ENCODE data around the gene SFRP5.

SFRP5 gene, protein sequence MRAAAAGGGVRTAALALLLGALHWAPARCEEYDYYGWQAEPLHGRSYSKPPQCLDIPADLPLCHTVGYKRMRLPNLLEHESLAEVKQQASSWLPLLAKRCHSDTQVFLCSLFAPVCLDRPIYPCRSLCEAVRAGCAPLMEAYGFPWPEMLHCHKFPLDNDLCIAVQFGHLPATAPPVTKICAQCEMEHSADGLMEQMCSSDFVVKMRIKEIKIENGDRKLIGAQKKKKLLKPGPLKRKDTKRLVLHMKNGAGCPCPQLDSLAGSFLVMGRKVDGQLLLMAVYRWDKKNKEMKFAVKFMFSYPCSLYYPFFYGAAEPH

DNA sequence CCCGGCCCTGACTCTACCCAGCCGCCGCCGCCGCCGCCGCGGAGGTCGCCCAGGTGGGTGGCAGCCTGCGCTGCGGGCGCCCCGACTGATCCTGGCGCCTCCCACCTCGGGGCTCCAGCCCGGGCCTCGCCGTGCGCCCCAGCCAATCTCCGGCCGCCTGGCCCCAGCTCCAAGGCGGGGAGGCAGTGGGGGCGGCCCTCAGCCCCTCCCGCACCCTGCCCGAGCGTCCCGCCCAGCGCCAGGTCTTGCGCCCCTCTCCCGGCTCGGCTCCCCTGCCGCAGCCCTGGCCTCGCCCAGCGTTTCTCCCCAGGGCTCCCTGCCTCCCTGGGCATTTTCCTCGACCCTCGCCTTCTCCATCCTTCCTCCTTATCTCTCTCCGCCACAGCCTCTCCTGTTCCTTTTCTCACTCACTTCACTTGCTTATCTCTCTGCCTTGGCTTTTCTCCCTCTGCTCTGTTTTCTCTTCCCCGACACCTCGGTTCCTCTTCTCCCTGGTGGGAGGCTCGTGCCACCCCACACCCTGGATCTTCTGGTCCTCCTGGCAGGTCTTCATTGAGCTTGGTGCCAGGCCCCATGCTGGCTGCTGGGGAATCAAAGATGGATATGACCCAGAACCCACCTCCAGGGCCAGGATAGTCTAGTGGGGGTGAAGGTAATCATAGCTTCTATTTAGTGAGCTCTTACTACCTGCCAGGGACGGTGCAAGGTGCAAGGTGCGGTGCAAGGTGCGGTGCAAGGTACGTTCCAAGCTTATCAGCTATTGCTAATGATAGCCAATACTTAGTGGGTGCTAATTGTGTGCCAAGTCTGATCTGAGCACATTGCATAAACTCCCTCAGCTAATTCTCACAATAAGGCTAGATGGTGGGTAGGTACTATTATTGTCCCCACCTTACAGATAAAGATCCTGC is at the start of gene SFRP5:
Gene SFRP5 (minus strand): TSS at position 87 of the 911 bp plus-strand sequence. CDS start 166 bp downstream, outside the sequence.
- no peak for DNase-seq (ENCODE audit: low read depth)

DNA sequence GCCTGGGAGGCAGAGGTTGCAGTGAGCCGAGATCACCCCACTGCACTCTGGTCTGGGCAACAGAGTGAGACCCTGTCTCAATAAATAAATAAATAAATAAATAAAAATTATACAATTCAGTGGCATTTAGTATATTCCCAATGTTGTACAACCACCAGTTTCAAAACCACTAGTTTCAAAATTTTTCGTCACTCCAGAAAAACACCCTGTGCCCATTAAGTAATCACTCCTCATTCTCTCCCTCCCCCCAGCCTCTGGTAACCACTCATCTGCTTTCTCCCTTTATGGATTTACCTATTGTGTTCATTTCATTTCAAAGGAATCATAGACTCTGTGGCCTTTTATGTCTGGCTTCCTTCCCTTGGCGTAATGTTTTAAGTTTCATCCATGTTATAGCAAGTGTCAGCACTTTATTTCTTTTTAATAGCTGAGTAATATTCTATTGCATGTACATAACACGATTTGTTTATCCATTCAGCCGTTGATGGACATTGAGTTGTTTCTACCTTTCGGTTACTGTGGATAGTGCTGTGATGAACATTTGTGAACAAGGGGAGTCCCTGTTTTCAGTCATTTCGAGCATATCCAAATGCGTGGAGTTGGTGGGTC is 48.4 kb upstream of the SFRP5 start:
- DNase-seq (ENCODE audit: low read depth): no peak

DNA sequence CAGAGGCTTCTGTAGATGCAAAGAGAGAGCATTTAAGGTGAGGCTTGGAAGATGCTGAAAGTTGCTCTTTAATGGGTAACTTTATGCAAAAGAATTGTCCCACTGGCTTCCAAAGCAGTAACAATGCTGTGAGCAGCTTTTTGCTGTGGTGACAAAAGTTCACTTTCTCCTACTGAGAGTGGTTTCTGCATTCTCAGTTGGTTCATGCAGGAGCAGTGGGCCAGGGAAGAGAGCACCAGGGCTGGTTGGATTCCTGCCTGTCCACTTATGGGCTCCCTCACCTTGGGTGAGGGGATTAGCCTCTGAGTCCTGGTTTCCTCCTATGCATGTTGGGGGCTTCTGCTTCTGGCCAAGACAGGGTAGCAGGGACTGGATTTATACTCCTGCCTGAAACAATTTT is 46.8 kb upstream of the SFRP5 start:
- DNase-seq (ENCODE audit: low read depth): no peak

DNA sequence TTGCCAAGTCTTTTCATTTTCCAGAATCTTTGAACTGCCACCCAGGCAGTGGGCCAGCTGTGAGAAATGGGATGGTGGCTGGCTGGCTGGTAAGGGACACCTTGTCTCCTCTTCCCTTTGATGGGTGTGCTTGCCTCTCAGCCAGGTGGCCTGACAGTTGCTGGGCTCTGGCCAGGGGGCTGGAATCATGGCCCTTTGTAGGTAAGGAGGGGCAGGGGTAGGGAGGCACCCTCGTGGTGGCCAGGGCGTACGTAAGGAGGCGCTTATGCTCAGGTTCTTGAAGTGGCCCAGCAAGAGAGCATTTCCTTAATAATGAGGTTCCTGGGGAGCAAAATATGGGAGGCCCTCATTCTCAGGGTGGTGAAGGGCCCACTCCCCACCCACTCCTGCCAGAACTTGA is 44.8 kb upstream of the SFRP5 start:
- DNase-seq (ENCODE audit: low read depth): no peak

DNA sequence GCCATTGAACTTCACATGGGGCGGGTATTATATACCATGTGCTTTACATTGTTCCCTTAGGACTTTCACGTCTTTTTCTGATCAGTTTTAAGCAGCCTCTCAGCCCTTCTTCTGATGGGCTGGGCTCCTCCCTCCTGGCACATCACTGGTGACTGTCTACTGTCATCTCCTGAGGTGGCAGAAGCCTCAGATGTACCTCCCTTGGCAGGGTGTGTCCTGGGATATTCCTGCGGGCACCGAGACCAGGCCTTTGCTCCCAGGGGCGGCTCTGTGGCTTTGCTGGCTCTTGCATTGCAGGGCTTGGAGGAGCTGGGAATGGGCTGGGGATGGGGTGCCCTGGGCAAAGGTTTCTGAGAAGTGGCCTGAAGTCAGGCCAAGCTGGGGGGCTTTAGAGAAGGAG is 43.2 kb upstream of the SFRP5 start:
- no peak for DNase-seq (ENCODE audit: low read depth)

DNA sequence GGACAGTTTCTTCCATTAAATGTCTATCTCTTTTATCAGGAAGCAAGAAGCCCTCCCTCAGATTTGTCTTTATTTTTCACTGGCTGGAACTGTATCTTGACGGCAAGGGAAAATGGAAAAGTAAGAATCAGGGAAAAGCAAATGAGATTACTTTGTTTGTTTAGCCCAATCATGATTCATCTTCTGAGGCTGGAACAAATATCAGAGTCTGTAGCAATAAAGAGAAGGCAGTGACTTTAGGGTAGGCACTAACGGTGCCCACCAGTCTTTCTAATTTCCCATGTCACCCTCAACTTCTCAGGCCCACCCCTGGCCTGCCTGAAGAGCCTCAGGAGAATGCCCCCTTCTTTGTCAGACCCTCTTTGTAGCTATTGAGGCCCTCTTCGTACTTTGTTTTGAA is 41.5 kb upstream of the SFRP5 start:
- no peak for DNase-seq (ENCODE audit: low read depth)

DNA sequence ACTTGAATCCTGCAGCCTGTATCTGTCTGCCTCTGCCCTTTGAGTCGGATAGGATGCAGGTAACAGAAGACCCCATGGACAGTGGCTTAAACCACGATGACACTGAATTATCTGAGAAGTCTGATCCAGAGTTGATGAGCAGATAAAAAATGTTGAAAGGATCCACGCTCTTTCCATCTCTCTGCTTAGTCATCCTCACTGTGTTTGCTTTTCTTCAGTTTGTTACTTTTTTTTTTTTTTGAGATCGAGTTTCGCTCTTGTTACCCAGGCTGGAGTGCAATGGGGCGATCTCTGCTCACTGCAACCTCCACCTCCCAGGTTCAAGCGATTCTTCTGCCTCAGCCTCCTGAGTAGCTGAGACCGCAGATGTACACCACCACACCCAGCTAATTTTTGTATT is 40.9 kb upstream of the SFRP5 start:
- no peak for DNase-seq (ENCODE audit: low read depth)

DNA sequence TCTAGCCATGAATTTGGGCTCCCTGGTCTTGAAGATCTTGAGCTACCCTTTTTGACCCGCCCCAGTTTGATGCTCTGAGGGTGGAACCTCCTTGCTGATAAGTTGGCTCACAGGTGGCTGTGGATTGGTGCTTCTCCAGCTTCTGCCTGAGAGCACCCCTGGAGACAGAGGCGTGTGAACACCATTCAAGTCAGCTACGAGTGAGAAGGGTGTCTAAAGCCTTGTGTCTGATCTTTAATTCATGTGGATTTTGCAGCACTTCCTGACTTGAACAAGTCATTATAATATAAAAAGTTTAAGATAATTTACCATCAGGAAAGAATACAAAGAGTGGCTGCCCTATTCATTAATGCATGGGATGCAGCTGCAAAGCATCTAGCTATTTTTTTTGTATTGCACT is 40.2 kb upstream of the SFRP5 start:
- no peak for DNase-seq (ENCODE audit: low read depth)

DNA sequence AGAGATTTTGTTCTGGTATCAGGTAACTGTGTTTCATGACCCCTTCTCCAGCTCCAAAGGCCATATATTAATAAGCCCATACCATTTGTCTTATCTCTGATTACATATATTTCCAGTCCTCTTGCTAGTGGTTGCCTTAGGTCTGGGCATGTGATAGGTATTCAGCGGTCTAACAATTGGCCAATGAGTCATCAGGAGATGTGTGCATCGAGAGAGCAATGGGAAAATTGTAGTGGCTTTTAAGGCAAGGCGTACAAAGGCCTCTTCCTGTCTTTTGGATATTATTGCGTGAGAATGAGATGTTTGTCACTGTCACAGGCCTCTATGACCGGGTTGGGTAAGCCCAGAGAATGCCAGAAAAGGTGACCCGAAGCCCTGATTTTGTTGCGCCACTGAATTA is 38.6 kb upstream of the SFRP5 start:
- DNase-seq (ENCODE audit: low read depth): no peak

DNA sequence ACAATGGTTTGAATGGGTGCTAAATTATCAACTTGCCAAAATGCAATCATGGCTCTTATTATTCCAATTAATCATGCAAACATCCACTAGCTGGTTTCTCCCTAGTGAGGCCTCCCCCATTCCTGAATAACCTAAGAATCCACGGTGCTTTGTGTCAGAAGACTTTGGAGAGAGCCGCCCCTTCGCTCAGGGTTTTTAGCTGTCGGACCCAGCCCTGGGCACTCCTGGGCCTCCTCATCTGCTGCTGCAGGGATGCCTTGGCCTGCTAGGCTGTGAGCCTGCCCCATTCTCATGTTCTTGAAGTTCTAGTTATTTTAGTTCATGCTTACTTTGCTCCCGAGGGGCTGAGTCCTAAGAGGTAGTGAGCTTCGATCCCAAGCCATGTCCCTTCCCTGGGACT is 34.1 kb upstream of the SFRP5 start:
- no peak for DNase-seq (ENCODE audit: low read depth)

DNA sequence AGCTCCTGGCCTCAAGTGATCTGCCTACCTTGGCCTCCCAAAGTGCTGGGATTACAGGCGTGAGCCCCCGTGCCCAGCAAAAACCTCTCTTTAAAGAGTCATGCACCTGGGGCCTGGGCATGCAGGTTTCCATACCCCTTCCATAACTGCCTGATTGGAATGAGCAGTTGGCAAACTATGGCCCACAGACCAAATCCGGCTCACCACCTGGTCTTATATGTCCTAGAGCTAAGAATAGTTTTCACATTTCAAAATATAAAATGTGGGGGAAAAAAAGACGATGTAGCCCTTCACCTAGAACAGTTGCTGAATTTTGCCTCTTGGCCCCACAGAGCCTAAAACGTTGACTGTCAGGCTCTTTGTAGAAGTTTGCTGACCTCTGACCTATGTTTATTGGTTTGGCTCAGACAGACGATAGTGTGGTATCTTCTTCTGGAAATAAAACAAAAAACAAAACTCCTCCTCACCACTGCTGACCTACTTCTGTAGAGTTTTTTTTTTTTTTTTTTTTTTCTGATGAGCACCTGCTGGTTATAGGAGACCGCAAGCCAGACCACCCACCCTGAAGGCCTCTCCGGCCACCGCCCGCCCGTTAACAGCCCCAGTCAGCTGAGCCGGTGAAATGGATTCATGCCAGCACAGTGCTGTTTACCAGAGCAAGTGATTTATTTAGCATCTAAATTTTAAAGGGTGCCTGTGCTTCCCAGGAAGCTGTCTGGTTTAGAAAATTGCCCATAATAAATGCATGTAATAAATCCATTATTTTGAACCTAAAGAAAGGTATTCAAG is 33.5 kb upstream of the SFRP5 start:
- no peak for DNase-seq (ENCODE audit: low read depth)

DNA sequence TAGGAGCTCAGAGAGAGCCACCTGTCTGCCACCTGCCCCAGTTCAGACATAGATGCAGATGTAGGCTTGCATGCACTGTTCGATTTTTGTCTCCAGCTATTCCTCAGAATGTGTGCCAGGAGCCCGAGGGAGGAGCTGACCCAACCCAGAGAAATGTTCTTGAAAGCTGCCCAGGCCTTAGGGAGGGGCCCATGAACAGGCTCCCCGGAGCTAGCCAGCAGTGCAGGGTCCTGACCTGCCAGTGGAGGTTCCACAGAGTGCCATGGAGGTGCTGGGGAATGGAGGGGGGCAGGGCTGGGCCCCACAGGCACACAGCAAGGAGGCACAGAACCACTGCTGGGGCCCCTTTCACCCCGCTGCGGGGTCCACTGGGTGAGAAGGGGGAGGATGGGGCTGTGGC is 29.6 kb upstream of the SFRP5 start:
- no peak for DNase-seq (ENCODE audit: low read depth)

DNA sequence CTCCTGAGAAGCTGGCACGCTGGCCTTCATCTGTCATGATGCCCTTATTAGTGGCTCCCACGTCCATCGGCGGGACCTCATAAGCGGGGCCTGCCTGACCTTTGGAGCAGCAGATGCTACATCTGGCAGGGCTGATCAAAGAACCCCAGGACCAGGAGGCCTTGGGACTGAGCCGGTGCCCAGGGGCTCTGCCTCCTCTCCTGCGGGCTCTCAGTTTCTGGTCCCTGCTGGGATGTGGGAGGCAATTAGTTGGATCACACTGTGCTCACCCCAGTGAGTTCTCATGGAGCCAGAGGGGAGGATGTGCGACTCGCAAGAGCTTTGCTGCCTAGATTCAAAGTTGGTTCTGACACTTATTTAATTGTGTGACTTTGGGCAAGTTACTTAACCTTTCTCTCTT is 28.7 kb upstream of the SFRP5 start:
- no peak for DNase-seq (ENCODE audit: low read depth)

DNA sequence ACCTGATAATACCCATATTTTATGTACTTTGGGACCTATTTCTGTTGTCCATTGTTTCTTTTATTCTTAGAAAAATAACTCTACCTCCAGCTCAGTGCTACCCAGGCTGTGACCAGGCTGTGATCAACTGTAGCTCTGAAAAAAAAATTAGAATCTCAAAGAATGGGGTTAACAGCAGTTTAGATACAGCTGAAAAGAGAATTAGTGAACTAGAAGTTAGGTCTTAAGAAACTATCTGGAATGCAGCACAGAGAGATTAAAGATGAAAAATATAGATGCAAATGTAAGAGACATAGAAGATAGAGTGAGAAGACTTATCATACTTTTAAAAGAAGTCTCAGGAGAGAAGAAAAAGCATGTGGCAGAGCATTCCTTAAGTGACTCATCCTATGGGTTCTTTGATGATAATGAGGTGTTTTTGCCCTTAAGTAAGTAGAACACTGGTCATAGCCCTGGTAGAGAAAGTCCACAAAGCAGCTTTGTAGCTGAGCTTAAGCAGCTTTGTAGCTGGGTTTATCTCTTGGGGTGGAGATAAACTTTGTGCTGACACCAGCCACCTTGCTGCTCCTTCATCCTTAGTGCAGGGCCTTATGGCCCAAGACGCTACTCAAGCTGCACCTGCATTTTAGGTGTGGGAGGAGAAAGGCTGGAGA is 27.3 kb upstream of the SFRP5 start:
- no peak for DNase-seq (ENCODE audit: low read depth)

DNA sequence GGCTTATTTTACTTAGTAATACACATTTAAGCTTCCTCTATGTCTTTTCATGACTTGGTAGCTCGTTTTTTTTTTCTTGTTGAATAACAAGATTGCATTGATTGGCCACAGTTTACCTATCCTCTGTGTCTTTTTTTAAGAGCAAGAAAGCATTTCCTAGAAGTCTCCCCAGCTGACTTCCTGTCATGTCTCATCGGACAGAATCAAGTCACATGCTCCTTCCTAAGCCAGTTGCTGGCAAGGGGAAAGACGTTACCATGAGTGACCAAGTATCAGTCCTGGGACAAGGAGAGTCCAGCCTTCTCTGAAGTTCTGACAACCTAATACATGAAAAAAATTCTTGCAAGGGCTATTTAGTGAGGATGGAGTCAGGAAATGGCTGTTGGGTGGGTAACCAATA is 24.9 kb upstream of the SFRP5 start:
- no peak for DNase-seq (ENCODE audit: low read depth)

DNA sequence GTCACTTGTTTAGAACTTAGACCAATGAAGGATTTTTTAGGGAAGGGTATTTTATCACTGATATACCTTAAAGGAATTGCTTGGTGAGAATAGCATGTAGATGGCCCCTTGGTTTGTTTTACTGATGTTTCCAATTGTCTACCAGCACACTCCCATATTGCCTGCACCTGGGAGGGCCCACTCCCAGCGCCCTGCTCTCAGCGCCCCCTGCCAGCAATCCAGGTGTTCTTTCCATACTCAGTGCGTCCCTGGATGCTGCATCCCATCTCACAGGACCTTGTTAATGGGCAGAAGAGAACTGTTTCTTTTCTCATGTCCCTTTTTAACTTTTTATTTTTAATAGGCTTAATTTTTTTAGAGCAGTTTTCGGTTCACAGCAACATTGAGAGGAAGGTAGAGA is 24.1 kb upstream of the SFRP5 start:
- no peak for DNase-seq (ENCODE audit: low read depth)

DNA sequence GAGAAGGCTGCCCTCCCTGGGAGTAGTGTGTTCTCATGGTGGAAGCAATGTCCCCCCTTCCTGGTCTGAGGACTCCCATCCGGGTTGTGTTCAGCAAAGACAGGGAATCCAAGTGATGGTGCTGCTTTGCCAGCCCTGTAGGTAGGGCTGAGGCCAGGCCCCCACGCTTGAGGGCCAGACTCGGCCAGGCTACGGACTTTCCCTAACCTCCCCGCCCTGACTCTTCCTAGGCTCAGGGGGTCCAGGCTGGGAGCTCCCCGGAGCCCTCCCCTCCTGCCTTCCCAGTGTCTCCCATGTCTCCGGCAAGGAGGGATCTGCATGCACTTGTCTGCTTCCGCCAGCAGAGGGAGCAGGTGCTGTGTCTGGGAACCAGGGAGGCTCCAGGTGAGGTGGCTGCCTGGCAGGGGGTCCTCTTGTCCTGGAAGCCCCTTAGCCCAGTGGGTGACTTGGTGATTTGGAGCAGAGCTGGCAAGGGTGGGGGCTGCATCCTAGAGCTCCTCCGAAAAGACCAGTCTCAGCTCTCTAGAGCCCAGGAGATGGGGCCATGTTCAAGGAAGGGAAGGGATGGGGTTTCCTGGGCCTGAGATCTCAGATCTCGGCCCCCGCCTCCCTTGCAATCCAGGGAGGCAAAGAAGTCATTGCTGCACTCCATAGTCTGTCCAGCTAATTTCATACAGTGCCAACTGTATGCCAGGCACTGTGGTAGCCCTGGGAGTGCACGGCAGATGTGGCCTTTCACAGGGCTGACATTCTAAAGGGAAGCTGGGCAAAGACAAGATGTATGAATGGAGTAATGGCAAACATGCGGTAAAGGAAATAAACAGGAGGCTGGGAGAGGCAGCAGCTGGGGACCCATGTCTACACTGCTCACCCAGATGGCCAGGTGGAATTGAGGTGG is 20.3 kb upstream of the SFRP5 start:
- peak; percentile 66 for DNase-seq (ENCODE audit: low read depth)

DNA sequence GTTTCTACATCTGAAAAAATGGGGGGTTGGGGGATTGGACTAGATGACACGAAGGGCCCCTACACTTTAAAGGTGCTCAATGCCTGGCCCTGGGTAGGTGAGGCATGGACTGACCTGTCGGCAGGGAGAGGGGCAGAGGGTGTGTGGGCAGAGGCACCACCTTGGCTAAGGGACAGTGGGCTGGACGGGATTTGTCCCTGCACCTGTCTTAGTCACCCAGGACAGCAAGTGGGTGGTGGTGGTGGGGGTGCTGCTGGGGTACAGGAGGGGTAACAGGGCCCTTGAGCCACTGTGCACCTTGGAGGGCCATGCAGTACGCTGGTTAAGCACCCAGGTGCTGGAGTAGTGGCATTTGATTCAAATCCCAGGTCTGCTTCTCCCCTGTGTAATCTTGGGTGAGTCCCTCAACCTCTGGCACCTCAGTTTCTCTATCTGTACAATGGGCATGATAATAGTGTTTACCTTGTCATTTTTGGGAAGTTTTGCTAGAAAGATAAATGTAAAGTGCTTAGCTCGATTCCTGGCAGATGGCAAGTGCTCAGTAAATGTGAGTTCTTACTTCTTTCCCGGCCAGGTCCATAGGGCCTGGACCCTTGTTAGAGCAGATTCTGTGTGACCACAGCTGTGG is 18.1 kb upstream of the SFRP5 start:
- no peak for DNase-seq (ENCODE audit: low read depth)

DNA sequence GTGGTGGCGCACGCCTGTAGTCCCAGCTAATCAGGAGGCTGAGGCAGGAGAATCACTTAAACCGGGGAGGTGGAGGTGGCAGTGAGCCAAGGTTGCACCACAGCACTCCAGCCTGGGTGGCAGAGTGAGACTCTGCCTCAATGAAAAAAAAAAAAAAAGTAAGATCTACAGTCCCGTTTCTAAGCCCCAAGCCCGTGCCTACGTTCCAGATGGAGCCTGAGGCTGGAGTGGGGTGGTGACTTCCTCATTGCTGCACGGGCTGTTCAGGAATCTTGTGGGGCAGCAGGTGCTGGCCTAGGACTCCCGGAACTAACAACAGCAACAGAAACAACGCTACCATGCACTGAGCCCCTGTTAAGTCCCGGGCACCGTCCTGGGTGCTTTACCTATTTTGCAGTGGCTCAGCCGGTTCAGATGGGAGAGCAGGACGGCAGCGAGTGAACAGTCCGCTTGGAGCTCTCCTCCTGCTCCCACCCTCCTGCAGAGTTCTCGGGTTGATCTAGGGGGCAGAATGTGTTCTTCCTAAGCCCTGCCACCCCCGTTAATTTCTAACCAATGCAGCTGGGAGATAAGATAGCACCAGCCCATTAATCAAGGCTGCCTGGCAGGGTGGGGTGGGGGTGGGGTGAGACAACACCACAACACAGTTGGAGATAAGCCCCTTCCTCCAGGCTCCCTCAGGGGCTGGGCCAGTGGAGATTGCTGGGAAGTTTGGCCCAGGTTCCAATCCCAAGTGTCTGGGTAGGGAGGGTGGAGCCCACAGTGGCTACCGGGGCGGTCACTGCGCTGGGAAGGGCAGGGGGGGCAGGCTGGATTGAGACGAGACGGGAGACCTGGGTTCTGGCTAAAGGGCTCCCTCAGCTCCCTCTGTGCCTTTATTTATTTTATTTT is 17.0 kb upstream of the SFRP5 start:
- DNase-seq (ENCODE audit: low read depth): no peak
